PC-3 (cell line): ENCODE measurements around the gene SPATA6. TPM values are rescaled to one million over a fixed set of nuclear protein-coding genes. Genes with fewer than 3 reads are reported as not detected.
"Not testable (repeated sequence)": the region's sequence is repeated elsewhere in the genome, so short reads cannot be mapped to it uniquely, and the experiment has no call there.

Experiments used
- ATAC-seq: fragments of 200-7000 bp; cut with Tn5 transposase; 2 replicates; pipeline ENCODE4 v1.9.1; 2020; ENCODE audit warnings: mild to moderate bottlenecking, moderate library complexity
- BruUV-seq: library from RNA; stranded (reverse); fragments of 400-500 nt; replicated peaks from 2 replicates; lab custom pipeline; 2021; lab: Mats Ljungman, UMichigan
- CTCF ChIA-PET: fragments of 300-600 bp; sonication (Branson Sonifier 250); formaldehyde crosslinking; loops from one replicate; lab custom pipeline; 2022; ENCODE audit warnings: antibody characterized with exemption; lab: Charles Lee
- POLR2A ChIA-PET: fragments of 300-600 bp; sonication (Branson Sonifier 250); formaldehyde crosslinking; loops from one replicate; lab custom pipeline; 2022; ENCODE audit warnings: antibody characterized with exemption; ENCODE audit not compliant: unreplicated experiment; lab: Charles Lee
- DNase-seq: peaks from one replicate; pipeline ENCODE4 v3.0.0-alpha.2; 2015
- H2AFZ ChIP-seq: fragments of 300-600 bp; sonication (generic); 2 replicates; pipeline ENCODE4 v1.6.0; 2016; ENCODE audit warnings: antibody characterized with exemption, low read length
- H3F3A ChIP-seq: fragments of 300-600 bp; sonication (generic); one replicate; pipeline ENCODE4 v1.6.0; 2017; ENCODE audit warnings: antibody characterized with exemption, low read length, control low read depth, mild to moderate bottlenecking; ENCODE audit not compliant: unreplicated experiment
- H3K27ac ChIP-seq: fragments of 300-600 bp; sonication (generic); 2 replicates; pipeline ENCODE4 v1.5.1; 2016; ENCODE audit warnings: mild to moderate bottlenecking, low read length
- H3K27me3 ChIP-seq: fragments of 300-600 bp; sonication (generic); 2 replicates; pipeline ENCODE4 v1.6.1; 2016; ENCODE audit warnings: low read length, mixed read lengths
- H3K36me3 ChIP-seq: fragments of 300-600 bp; sonication (generic); 2 replicates; pipeline ENCODE4 v1.6.1; 2016; ENCODE audit warnings: low read depth, mixed run types, low read length, mixed read lengths
- H3K4me1 ChIP-seq: fragments of 300-600 bp; sonication (generic); 2 replicates; pipeline ENCODE4 v1.5.1; 2016; ENCODE audit warnings: low read length; ENCODE audit not compliant: insufficient read depth
- H3K4me2 ChIP-seq: fragments of 300-600 bp; sonication (generic); 2 replicates; pipeline ENCODE4 v1.6.0; 2016; ENCODE audit warnings: low read length
- H3K4me3 ChIP-seq: fragments of 300-600 bp; sonication (generic); 2 replicates; pipeline ENCODE4 v1.5.1; 2016; ENCODE audit warnings: mild to moderate bottlenecking, low read length, mixed read lengths
- H3K79me2 ChIP-seq: fragments of 300-600 bp; sonication (generic); 2 replicates; pipeline ENCODE4 v1.6.1; 2017; ENCODE audit warnings: low read length, mixed read lengths
- H3K9ac ChIP-seq: fragments of 300-600 bp; sonication (generic); 2 replicates; pipeline ENCODE4 v1.6.0; 2016; ENCODE audit warnings: mild to moderate bottlenecking, low read length
- H3K9me2 ChIP-seq: fragments of 300-600 bp; sonication (generic); replicated peaks from 2 replicates; pipeline ENCODE4 v1.6.1; 2016; ENCODE audit warnings: mixed run types, low read length, mixed read lengths
- H3K9me3 ChIP-seq: fragments of 300-600 bp; sonication (generic); 2 replicates; pipeline ENCODE4 v1.6.1; 2016; ENCODE audit warnings: low read length, mixed read lengths
- H4K20me1 ChIP-seq: fragments of 300-600 bp; sonication (generic); 2 replicates; pipeline ENCODE4 v1.6.1; 2016; ENCODE audit warnings: low read length, mixed read lengths
- EZH2 ChIP-seq: fragments of 300-600 bp; sonication (generic); IDR thresholded peaks from one replicate; pipeline ENCODE4 v1.6.1; 2017; ENCODE audit warnings: antibody characterized with exemption, mild to moderate bottlenecking, low read length; ENCODE audit not compliant: unreplicated experiment
- EZH2phosphoT487 ChIP-seq: fragments of 300-600 bp; sonication (generic); IDR thresholded peaks from 2 replicates; pipeline ENCODE4 v1.6.1; 2018; ENCODE audit warnings: mild to moderate bottlenecking, antibody characterized with exemption, low read length, borderline replicate concordance
- intact Hi-C: fragments of 100-400 bp; cut with micrococcal nuclease; formaldehyde crosslinking; loops from 2 replicates; pipeline ENCODE4 v1.9.0; 2023
- total RNA-seq: library from RNA; depleted of rRNA; stranded (reverse); fragments of >200 nt; gene quantifications from 2 replicates; pipeline ENCODE4 v1.2.3, GENCODE V29; 2014
- TF ChIP-seq, protein P1 (sequence below): fragments of 300-600 bp; sonication (generic); conservative IDR thresholded peaks from 2 replicates; pipeline ENCODE4 v1.5.1; 2017; ENCODE audit warnings: antibody characterized with exemption, low read depth, mild to moderate bottlenecking, low read length

Gene SPATA6
- total RNA-seq, 1 experiment from 2014 or later, result 0.40 TPM

DNA sequence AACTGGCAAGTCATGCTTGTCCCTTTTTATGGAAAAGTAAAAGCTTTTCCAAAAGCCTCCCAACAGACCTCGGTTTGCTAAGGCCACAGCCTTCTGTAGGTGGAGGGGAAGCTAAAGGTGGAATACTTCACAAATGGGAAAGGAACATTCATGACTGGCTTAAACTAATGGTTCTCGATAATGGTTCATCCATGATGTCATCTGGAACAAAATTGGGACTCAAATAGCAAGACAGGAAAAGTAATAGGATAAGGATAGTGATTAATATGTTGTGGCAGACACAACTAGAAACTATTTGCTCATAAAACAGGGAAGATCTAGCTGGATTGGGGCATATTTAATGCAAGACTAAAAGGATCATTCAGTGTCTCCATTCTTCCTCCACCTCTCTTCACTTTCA lies 16.7 kb upstream of the SPATA6 start:
- Histone ChIP-seq H3K36me3 (no peaks in the 10 kb centered on the region), H3K9ac (no peak overlapping the region), H3K27ac (no peak overlapping the region), H3K4me2 (no peak overlapping the region), H3K79me2 (no peaks in the 10 kb centered on the region), H3K4me1 (peaks cover under 1% of the 10 kb centered on the region), H3K9me3 (no peaks in the 10 kb centered on the region), H3K9me2 (no peaks in the 10 kb centered on the region), H4K20me1 (no peaks in the 10 kb centered on the region), H2AFZ (no peak overlapping the region), H3K27me3 (0 out of 2 replicates have a peak, but pooled peaks cover 3% of the 10 kb centered on the region), H3F3A (no peaks in the 10 kb centered on the region), H3K4me3 (no peak overlapping the region)
- ATAC-seq, result no peak
- TF ChIP-seq EZH2phosphoT487 (no peak), EZH2 (no peak)
- TF ChIP-seq, protein P1, sequence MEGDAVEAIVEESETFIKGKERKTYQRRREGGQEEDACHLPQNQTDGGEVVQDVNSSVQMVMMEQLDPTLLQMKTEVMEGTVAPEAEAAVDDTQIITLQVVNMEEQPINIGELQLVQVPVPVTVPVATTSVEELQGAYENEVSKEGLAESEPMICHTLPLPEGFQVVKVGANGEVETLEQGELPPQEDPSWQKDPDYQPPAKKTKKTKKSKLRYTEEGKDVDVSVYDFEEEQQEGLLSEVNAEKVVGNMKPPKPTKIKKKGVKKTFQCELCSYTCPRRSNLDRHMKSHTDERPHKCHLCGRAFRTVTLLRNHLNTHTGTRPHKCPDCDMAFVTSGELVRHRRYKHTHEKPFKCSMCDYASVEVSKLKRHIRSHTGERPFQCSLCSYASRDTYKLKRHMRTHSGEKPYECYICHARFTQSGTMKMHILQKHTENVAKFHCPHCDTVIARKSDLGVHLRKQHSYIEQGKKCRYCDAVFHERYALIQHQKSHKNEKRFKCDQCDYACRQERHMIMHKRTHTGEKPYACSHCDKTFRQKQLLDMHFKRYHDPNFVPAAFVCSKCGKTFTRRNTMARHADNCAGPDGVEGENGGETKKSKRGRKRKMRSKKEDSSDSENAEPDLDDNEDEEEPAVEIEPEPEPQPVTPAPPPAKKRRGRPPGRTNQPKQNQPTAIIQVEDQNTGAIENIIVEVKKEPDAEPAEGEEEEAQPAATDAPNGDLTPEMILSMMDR, result no peak
- CTCF ChIA-PET, result no interaction called here
- POLR2A ChIA-PET, result no interaction called here
- no peak for DNase-seq
- intact Hi-C loops, result no loop called here
- no TSS peak for BruUV-seq

DNA sequence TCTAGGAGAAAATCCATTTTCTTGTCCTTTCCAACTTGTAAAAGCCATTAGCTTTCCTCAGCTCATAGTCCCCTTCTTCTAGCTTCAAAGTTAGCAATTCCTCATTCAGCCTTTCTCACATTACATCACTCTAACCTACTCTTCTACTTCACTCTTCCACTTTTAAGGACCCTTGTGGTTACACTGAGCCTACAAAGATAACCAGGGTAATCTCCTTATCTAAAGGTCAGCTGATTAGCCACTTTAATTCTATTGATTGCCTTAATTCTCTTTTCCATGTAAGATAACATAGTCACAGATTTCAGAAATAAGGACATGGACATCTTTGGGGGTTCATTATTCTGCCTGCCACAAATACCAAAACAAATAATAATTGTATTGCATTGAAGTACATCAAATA lies 8.5 kb upstream of the SPATA6 start:
- Histone ChIP-seq H3K27ac (no peak overlapping the region), H3K27me3 (0 out of 2 replicates have a peak, but pooled peaks cover 8% of the 10 kb centered on the region), H3K4me1 (no peaks in the 10 kb centered on the region), H2AFZ (no peak overlapping the region), H3K4me2 (no peak overlapping the region), H3K4me3 (no peak overlapping the region), H3K79me2 (no peaks in the 10 kb centered on the region), H3F3A (no peaks in the 10 kb centered on the region), H3K9me2 (no peaks in the 10 kb centered on the region), H3K36me3 (no peaks in the 10 kb centered on the region), H4K20me1 (no peaks in the 10 kb centered on the region), H3K9me3 (no peaks in the 10 kb centered on the region), H3K9ac (no peak overlapping the region)
- TF ChIP-seq, protein P1, result no peak
- TF ChIP-seq EZH2 (no peak), EZH2phosphoT487 (no peak)
- intact Hi-C loops, result no loop called here
- DNase-seq (no peak), ATAC-seq (no peak)
- ChIA-PET CTCF (no interaction called here), POLR2A (no interaction called here)
- BruUV-seq, result no TSS peak

DNA sequence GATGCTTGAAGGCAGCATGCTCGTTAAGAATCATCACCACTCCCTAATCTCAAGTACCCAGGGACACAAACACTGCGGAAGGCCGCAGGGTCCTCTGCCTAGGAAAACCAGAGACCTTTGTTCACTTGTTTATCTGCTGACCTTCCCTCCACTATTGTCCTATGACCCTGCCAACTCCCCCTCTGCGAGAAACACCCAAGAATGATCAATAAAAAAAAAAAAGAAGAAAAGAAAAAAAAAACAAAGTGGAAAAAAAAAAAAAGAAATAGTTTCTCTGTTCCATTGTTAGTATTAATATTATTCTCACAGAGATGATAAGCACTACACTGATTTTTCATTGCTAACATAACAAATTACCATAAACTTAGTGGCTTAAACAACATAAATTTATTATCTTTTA lies 8.0 kb upstream of the SPATA6 start:
- H4K20me1 ChIP-seq, H3K9me3 ChIP-seq, H3F3A ChIP-seq, POLR2A ChIA-PET, H3K79me2 ChIP-seq, H3K27ac ChIP-seq, CTCF ChIA-PET, H3K9ac ChIP-seq, H3K4me2 ChIP-seq, H3K4me3 ChIP-seq, H3K27me3 ChIP-seq, H2AFZ ChIP-seq, ATAC-seq, H3K36me3 ChIP-seq, intact Hi-C loops, H3K9me2 ChIP-seq, DNase-seq, BruUV-seq, H3K4me1 ChIP-seq: not testable (repeated sequence)
